HG03139 (cell line): ENCODE measurements around the gene NXF3.
"Not testable (repeated sequence)": the region's sequence is repeated elsewhere in the genome, so short reads cannot be mapped to it uniquely, and the experiment has no call there.

Experiments
- ATAC-seq: cut with Tn5 transposase; IDR thresholded peaks from one replicate; pipeline ENCODE4 v1.9.1; 2021; ENCODE audit not compliant: unreplicated experiment

NXF3 gene

DNA sequence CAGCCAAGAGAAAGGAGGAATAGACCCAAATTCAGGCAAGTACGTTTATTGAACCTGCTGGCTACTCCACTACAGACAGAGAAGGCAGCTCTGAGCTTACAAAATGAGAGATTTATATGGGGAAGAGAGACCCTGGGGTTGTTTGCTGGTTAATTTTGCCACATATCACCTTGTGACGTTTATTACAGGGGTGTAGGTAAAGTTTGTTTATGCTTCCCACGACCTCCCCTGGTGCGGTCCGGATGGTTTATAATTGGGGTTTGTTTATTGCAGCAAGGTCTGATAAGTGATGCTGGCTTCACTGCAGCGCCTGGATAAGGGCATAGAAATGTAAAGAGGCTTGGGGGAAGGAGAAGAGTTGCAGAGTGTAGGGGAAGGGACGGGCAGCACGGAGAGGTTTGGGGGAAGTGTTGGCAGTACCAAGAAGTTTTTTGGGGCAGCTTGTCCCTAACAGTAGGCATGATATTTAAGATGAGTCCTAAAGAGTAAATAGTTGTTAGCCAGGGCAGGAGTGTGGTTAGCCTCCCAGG is 41.6 kb downstream of the NXF3 start:
- no peak for ATAC-seq

DNA sequence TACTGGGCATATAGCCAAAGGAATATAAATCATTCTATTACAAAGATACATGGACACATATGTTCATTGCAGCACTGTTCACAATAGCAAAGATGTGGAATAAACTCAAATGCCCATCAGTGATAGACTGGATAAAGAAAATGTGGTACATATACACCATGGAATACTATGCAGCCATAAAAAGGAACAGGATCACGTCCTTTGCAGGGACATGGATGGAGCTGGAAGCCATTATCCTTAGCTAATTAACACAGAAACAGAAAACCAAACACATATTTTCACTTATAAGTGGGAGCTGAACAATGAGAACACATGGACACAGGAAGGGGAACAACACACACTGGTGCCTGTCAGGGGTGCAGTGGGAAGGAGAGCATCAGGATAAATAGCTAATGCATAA is 59.6 kb downstream of the NXF3 start:
- not testable (repeated sequence) for ATAC-seq
